ENCODE results near the gene E2F1.

The E2F1 gene

DNA sequence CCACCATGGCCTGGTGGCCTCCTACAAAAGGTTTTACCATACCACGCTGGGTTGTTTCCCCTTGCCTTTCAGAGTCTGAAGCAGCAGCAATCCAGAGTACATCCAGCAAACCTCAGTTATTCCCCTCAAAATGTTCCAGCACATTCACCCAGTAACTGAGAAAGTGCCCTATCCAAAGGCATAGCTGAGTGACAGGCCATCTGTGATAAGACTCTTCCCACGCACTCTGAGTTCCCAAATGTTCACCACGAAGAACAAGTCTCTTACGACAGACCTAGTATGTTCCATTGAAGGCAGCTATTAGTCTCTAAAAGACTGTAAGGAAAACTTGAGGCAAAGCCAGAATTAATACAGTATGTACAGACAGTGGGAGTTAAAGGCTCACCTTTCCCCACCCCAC lies 55.7 kb downstream of the E2F1 start:
- H3K4me3 ChIP-seq (replicated peaks in 1 of 2; ENCODE audit: low read depth in 2 of 2, low read length in 2 of 2), result no peak overlapping the region
- TF ChIP-seq CTCF (IDR thresholded peaks at IDR 0.05; ENCODE audit: low read depth, low read length), result no peak

DNA sequence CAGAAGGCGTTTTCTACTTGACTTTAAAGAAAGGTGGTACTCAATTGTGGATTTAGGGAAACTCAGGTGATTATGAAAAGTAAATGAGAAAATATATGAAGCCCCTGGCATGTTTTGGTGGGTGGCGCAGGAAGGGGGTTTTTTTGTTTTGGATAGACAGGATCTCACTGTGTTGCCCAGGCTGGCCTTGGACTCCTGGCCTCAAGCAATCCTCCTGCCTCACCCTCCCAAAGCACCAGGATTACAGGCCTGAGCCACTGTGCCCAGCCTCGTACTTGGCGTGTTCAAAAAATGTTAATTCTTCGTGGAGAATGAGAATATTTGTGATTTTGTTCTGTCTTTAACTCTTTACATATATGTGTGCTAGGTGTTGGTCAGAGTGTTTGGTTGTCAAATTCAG lies 56.2 kb downstream of the E2F1 start:
- H3K4me3 ChIP-seq (replicated peaks in 1 of 2; ENCODE audit: low read depth in 2 of 2, low read length in 2 of 2), result no peak overlapping the region
- no peak for TF ChIP-seq CTCF (IDR thresholded peaks at IDR 0.05; ENCODE audit: low read depth, low read length)
- no peak for DNase-seq (ENCODE audit: low read depth in 2 of 2)

More for the DNA sequence above, 55.7 kb downstream of the E2F1 start:
- peak in 1 of 2 donors; percentile 68 for DNase-seq (ENCODE audit: low read depth in 2 of 2)

GRCh38 chr20:33629533-33629932 lies 56.7 kb downstream of the E2F1 start:
- DNase-seq (ENCODE audit: low read depth in 2 of 2), result no peak
- H3K4me3 ChIP-seq (replicated peaks in 1 of 2; ENCODE audit: low read depth in 2 of 2, low read length in 2 of 2), result no peak overlapping the region
- no peak for TF ChIP-seq CTCF (IDR thresholded peaks at IDR 0.05; ENCODE audit: low read depth, low read length)

DNA sequence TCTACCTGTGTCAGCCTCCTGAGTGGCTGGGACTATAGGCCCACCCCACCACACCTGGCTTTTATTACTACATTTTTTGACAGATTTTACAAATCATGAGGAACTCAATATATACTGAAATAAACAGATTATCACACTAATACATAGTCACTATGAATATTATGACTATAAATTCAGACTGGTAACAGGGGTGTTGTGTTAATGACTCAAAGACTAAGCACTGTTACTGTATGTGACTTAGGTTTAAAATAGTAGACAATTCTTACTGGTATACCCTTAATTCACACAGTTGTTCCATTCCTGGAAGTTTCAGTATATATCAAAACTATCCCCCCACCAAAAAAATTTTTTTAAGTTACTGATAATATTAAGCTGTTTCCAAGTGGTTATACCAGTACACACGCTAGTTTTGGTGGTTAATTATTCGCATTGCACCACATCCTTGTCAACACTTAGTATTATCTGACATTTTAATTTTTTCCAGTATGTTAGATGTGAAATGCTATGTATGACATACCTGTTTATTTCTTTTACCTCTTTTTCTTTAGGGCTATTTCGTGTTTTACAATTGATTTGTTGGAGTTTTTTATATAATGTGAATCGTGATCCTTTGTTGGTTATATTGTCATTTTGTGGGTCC lies 58.5 kb downstream of the E2F1 start:
- no peak for DNase-seq (ENCODE audit: low read depth in 2 of 2)
- H3K4me3 ChIP-seq (replicated peaks in 1 of 2; ENCODE audit: low read depth in 2 of 2, low read length in 2 of 2), result no peak overlapping the region
- TF ChIP-seq CTCF (IDR thresholded peaks at IDR 0.05; ENCODE audit: low read depth, low read length), result no peak

DNA sequence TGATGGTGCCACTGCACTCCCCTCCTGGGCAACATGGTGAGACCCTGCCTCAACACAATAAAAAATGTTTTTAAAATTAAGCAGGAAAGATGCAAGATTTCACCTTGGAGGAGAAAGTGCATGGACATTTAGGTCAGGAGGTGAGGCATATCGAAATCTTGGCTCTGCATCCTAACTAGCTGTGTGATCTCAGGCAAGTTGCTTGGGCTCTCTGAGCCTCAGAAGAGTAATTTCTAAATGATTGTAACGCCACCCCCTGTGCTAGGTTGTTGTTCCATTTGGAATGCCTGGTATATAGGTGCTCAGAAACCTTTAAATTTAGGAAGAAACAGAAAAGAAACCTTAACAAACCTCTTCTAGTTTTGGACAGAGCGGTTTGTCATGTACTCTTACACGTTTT lies 60.0 kb downstream of the E2F1 start:
- no peak overlapping the region for H3K4me3 ChIP-seq (replicated peaks in 1 of 2; ENCODE audit: low read depth in 2 of 2, low read length in 2 of 2)
- no peak for DNase-seq (ENCODE audit: low read depth in 2 of 2)
- TF ChIP-seq CTCF (IDR thresholded peaks at IDR 0.05; ENCODE audit: low read depth, low read length), result no peak
